Measurements from ENCODE around the gene ACTA1.
"Not testable (repeated sequence)": the region's sequence is repeated elsewhere in the genome, so short reads cannot be mapped to it uniquely, and the experiment has no call there.

ACTA1 gene

DNA sequence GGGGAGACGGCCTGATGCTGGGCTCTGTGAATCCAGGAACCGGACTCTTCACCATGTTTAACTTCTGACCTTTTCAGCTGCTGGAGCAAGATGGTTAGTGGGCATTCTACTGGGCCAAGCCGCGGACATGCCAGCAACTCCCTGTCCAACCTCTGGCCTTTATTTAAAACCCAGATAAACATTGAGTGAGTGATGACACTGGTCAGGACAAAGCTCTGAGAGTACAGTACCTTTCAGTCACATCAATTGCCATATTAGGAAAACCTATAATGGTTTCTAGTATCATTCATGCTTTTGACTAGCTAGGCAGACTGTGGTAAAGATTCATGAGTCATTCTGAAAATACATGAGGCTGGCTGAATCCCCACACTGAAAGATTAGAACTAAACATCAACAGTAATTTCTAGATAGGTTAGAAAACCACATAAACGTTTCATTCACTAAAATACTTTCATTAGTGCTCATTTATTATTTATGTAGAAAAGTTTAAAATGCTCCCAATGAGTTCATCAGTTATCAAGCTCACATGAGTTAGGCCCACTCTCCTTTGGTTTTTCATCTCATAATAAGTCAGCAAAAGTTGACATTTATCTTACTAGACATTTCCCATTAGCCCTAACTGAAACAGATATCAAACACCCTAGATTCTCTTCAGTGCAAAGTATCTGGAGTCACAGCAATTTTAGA is 7.1 kb upstream of the ACTA1 start:
- DNase-seq (ENCODE audit: low spot score) = no peak

GRCh38 chr1:229438021-229438420 is 4.1 kb upstream of the ACTA1 start:
- no peak for DNase-seq (ENCODE audit: low spot score)

DNA sequence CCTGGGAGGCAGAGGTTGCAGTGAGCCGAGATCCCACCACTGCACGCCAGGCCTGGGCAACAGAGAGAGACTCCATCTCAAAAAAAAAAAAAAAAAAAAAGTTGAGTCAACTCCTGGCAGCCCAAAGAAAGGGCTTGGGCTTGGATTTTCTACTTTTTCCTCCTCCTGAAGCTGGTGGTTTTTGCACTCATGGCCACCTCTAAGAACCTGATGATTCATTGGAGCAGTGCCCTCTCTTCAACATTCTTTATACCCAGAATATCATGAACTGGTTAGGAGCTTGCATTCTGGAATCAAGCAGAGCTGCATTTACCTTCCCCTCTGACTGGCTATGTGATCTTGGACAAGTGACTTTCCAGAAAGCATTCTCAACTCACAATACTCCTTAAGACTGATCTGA is 3.5 kb upstream of the ACTA1 start:
- DNase-seq (ENCODE audit: low spot score) = no peak

DNA sequence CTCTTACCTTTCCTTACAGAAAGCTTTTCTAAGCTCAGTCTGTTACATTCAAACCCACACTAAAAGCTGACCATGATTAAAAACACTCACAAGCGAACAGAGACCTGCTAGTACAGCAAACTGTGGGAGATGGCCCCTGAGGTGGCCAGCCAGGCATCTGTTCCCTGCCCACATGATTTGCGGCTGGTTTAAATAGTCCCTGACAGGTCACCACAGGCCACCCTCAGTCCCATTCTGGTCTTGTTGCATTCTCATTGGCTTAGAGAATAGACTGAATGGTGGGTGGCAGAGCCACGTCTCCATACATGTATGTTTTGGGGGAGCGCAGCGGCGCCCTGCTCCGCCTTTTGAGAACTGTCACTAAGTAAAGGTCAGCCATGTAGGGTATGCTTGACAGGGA is 2.3 kb upstream of the ACTA1 start:
- peak; percentile 37 for DNase-seq (ENCODE audit: low spot score)

DNA sequence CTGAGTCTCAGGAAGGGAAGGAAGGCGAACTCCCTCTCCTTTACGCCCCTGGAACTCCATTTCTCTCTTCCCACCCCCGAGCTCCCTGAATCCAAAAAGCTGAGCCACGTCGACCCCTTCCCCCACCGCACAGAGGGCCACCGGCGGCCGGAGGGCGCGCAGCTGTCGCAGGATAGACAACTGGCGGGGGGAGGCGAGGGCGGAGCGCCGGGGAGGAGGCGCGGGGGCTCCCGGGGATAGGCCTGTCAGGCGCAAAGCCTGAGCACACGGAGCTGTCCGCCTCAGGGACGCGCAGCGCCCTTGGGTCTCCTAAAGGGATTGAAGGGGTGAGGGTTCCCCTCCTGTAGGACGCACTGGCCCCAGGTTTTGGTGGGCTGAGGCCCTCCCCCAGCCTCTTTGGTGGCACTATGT is 752 bp upstream of the ACTA1 start:
- peak; percentile 59 for DNase-seq (ENCODE audit: low spot score)

GRCh38 chr1:229433364-229434004 is 410 bp downstream of the ACTA1 start:
- no peak for DNase-seq (ENCODE audit: low spot score)

- no peak for DNase-seq (ENCODE audit: low spot score)
Observed at GRCh38 chr1:229432905-229433304, 989 bp downstream of the ACTA1 start.

- no peak for DNase-seq (ENCODE audit: low spot score)
Observed at GRCh38 chr1:229432116-229432461, 1.8 kb downstream of the ACTA1 start.

- no peak for DNase-seq (ENCODE audit: low spot score)
Observed at GRCh38 chr1:229431284-229432115, 2.4 kb downstream of the ACTA1 start.

- no peak for DNase-seq (ENCODE audit: low spot score)
Observed at GRCh38 chr1:229430761-229431283, 3.1 kb downstream of the ACTA1 start.

GRCh38 chr1:229428256-229428655 is 5.6 kb downstream of the ACTA1 start:
- DNase-seq (ENCODE audit: low spot score) = no peak

GRCh38 chr1:229427572-229427971 is 6.3 kb downstream of the ACTA1 start:
- DNase-seq (ENCODE audit: low spot score) = no peak

- DNase-seq (ENCODE audit: low spot score) = no peak
Observed at GRCh38 chr1:229425564-229426159, 8.2 kb downstream of the ACTA1 start.

DNA sequence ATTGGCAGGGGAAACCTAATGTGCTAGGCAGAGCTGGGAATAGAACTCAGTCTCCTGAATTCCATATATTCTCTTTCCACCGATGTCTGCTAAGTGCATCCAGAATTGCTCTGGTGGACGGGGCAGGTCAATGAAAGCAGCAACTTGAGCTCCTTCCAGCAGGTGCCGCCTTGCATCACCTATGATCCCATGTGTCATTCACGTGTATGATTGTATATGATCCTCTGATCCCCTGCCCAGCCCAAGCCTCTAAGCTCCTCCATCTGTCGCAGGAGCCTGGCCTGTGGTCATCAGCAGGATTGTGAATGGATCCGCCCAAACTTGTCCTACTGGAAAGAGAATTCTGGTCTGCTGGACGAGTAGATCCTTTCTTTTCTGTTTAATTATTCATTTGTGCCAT is 13.1 kb downstream of the ACTA1 start:
- DNase-seq (ENCODE audit: low spot score) = no peak

- DNase-seq (ENCODE audit: low spot score) = no peak
Observed at GRCh38 chr1:229420224-229420623, 13.7 kb downstream of the ACTA1 start.

GRCh38 chr1:229418586-229418985 is 15.3 kb downstream of the ACTA1 start:
- not testable (repeated sequence) for DNase-seq (ENCODE audit: low spot score)

DNA sequence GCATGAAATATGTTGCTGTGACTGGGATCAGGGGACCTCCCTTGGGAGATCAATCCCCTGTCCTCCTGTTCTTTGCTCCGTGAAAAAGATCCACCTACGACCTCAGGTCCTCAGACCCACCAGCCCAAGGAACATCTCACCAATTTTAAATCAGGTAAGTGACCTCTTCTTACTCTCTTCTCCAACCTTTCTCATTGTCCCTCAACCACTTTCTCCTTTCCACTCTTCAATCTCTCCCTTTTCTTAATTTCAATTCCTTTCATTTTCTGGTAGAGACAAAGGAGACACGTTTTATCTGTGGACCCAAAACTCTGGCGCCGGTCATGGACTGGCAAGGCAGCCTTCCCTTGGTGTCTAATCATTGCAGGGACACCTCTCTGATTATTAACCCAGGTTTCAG is 21.1 kb downstream of the ACTA1 start:
- DNase-seq (ENCODE audit: low spot score) = not testable (repeated sequence)

- DNase-seq (ENCODE audit: low spot score) = no peak
Observed at GRCh38 chr1:229412056-229412455, 21.8 kb downstream of the ACTA1 start.

- no peak for DNase-seq (ENCODE audit: low spot score)
Observed at GRCh38 chr1:229411434-229412055, 22.3 kb downstream of the ACTA1 start.

DNA sequence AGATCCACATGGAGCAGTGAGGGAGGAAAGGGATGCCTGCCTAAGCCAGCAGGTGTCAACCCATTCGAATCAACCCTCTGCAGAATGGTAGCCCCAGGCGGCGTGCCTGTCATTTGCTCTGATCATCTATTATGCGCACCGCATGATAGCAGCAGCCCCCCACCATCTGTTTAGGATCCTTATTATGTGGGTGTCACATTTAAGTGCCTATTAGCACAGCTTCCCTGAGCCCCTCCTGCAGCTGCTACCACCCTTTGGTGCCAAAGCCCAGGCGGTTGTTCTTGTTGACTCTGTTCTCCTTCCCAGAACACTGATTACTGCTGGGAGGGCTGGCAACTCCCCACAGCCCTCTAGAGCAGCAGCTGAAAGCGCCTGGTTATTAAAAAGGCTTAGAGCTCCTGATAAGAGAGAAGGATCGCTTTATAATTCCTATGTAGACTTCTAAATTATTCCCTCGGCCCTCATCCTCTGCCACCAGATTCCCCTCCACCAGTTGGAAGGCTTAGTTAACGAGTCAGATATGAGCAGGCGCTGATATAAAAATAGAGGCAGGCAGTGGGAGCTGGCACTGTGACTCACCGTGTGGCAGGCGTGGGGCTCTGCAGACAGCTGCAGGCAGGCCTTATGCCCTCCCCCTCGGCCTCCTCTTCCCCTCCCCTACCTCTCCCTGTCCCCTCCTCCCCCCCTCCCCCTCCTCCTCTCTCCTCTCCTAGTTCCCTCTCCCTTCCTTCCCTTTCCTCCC is 23.0 kb downstream of the ACTA1 start:
- DNase-seq (ENCODE audit: low spot score) = peak; percentile 42

DNA sequence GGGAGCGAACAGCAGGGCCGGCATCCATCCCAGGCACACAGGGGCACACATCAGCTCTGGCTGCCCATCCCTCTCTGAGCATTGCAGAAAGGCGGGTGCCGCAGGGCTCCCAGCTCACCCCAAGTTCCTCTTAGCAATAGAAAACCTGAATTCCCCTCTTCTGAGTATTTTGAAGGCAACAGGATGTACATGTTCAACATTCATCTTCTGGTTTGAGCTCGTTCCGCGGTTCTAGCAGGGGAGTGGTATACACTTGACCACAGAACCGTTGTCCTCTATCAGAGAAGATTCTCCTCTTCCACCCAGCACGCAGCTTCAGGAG is 23.6 kb downstream of the ACTA1 start:
- no peak for DNase-seq (ENCODE audit: low spot score)

Measured in SK-N-DZ (cell line).